H9 (cell line): Measurements from ENCODE around the gene PPP2R2B. TPM values are rescaled to one million over a fixed set of nuclear protein-coding genes. Genes with fewer than 3 reads are reported as not detected.

Experiments
- DNase-seq: peaks from one replicate; pipeline ENCODE4 v3.0.0-alpha.2; 2017
- H2AFZ ChIP-seq: one replicate; pipeline ENCODE4 v1.6.1; 2013; ENCODE audit warnings: mild to moderate bottlenecking, low read length, control low read depth, moderate library complexity
- H2AK5ac ChIP-seq: 2 replicates; pipeline ENCODE4 v1.6.1; 2013; ENCODE audit warnings: low read length, control low read depth, mixed read lengths; ENCODE audit not compliant: insufficient read length
- H2BK120ac ChIP-seq: one replicate; pipeline ENCODE4 v1.6.1; 2013; ENCODE audit warnings: low read depth, mild to moderate bottlenecking, low read length, control low read depth, inconsistent platforms; ENCODE audit not compliant: poor library complexity, severe bottlenecking
- H2BK12ac ChIP-seq: 2 replicates; pipeline ENCODE4 v1.6.1; 2013; ENCODE audit warnings: low read length, control low read depth, mixed read lengths, low read depth; ENCODE audit not compliant: insufficient read length
- H2BK15ac ChIP-seq: 2 replicates; pipeline ENCODE4 v1.6.1; 2013; ENCODE audit warnings: low read depth, low read length, control low read depth
- H2BK20ac ChIP-seq: one replicate; pipeline ENCODE4 v1.6.1; 2013; ENCODE audit warnings: low read depth, mild to moderate bottlenecking, low read length, control low read depth, inconsistent platforms; ENCODE audit not compliant: poor library complexity, severe bottlenecking
- H2BK5ac ChIP-seq: 2 replicates; pipeline ENCODE4 v1.6.1; 2013; ENCODE audit warnings: low read length, control low read depth, mixed read lengths; ENCODE audit not compliant: insufficient read length
- H3K14ac ChIP-seq: 2 replicates; pipeline ENCODE4 v1.6.1; 2013; ENCODE audit warnings: low read length, control low read depth; ENCODE audit not compliant: insufficient read depth
- H3K18ac ChIP-seq: 2 replicates; pipeline ENCODE4 v1.6.1; 2013; ENCODE audit warnings: low read depth, mild to moderate bottlenecking, mixed read lengths, low read length, control low read depth; ENCODE audit not compliant: insufficient read length
- H3K23ac ChIP-seq: 2 replicates; pipeline ENCODE4 v1.6.1; 2013; ENCODE audit warnings: low read length, control low read depth, mixed read lengths, low read depth; ENCODE audit not compliant: insufficient read length
- H3K23me2 ChIP-seq: 2 replicates; pipeline ENCODE4 v1.6.1; 2013; ENCODE audit warnings: low read depth, mild to moderate bottlenecking, mixed read lengths, low read length, control low read depth; ENCODE audit not compliant: insufficient read length, poor library complexity, severe bottlenecking
- H3K27ac ChIP-seq: 2 replicates; pipeline ENCODE4 v1.5.1; 2013; ENCODE audit warnings: low read length, control low read depth, mixed read lengths, low read depth; ENCODE audit not compliant: insufficient read length
- H3K27me3 ChIP-seq: 2 replicates; pipeline ENCODE4 v1.6.1; 2013; ENCODE audit warnings: low read length, control low read depth, inconsistent platforms; ENCODE audit not compliant: insufficient read depth
- H3K4ac ChIP-seq: 2 replicates; pipeline ENCODE4 v1.6.1; 2013; ENCODE audit warnings: low read depth, mild to moderate bottlenecking, control low read depth, inconsistent platforms, low read length, moderate library complexity
- H3K4me1 ChIP-seq: 2 replicates; pipeline ENCODE4 v1.6.1; 2013; ENCODE audit warnings: low read length, control low read depth, inconsistent platforms; ENCODE audit not compliant: insufficient read depth
- H3K4me2 ChIP-seq: 2 replicates; pipeline ENCODE4 v1.6.1; 2013; ENCODE audit warnings: low read length, control low read depth, mixed read lengths; ENCODE audit not compliant: insufficient read length, insufficient read depth
- H3K56ac ChIP-seq: 2 replicates; pipeline ENCODE4 v1.6.1; 2013; ENCODE audit warnings: low read depth, mild to moderate bottlenecking, mixed read lengths, low read length, control low read depth; ENCODE audit not compliant: insufficient read length
- H3K79me1 ChIP-seq: 2 replicates; pipeline ENCODE4 v1.6.1; 2013; ENCODE audit warnings: low read depth, mild to moderate bottlenecking, moderate library complexity, low read length, control low read depth, inconsistent platforms; ENCODE audit not compliant: insufficient read depth, poor library complexity, severe bottlenecking
- H3K79me2 ChIP-seq: 2 replicates; pipeline ENCODE4 v1.6.1; 2013; ENCODE audit warnings: low read length, control low read depth, inconsistent platforms; ENCODE audit not compliant: insufficient read depth
- H3K9ac ChIP-seq: 2 replicates; pipeline ENCODE4 v1.6.1; 2013; ENCODE audit warnings: low read length, control low read depth, mixed read lengths; ENCODE audit not compliant: insufficient read length; ENCODE audit errors: extremely low read depth
- H3K9me3 ChIP-seq: one replicate; pipeline ENCODE4 v1.6.1; 2013; ENCODE audit warnings: low read depth, low read length, inconsistent platforms; ENCODE audit not compliant: control insufficient read depth
- H3T11ph ChIP-seq: one replicate; pipeline ENCODE4 v1.6.1; 2013; ENCODE audit warnings: mild to moderate bottlenecking, low read length, control low read depth, inconsistent platforms
- H4K20me1 ChIP-seq: one replicate; pipeline ENCODE4 v1.6.1; 2013; ENCODE audit not compliant: control insufficient read depth, insufficient read length, insufficient read depth
- H4K5ac ChIP-seq: 2 replicates; pipeline ENCODE4 v1.6.1; 2013; ENCODE audit warnings: low read depth, mild to moderate bottlenecking, mixed read lengths, low read length, control low read depth; ENCODE audit not compliant: insufficient read length
- H4K8ac ChIP-seq: replicated peaks from 2 replicates; pipeline ENCODE4 v1.6.1; 2013; ENCODE audit warnings: low read length, control low read depth, mixed read lengths, low read depth; ENCODE audit not compliant: insufficient read length
- H4K91ac ChIP-seq: 2 replicates; pipeline ENCODE4 v1.6.1; 2013; ENCODE audit warnings: low read depth, mild to moderate bottlenecking, moderate library complexity, mixed read lengths, low read length, control low read depth; ENCODE audit not compliant: insufficient read length
- H3K27ac Mint-ChIP-seq, 3 experiments: 2 replicates in 2 of 3; 3 replicates in 1 of 3; pipeline ENCODE4 v1.8.0; 2020 to 2021; ENCODE audit warnings: mixed read lengths in 3 of 3, mild to moderate bottlenecking in 1 of 3, moderate library complexity in 1 of 3
- H3K27me3 Mint-ChIP-seq: 2 replicates; pipeline ENCODE4 v1.8.0; 2021; ENCODE audit warnings: low read depth, mild to moderate bottlenecking, moderate library complexity, mixed read lengths
- H3K36me3 Mint-ChIP-seq, 3 experiments: 2 replicates in 2 of 3; 3 replicates in 1 of 3; pipeline ENCODE4 v1.8.0; 2020 to 2021; ENCODE audit warnings: low read depth in 3 of 3, mixed read lengths in 3 of 3; ENCODE audit not compliant: insufficient read depth in 1 of 3
- H3K4me1 Mint-ChIP-seq, 2 experiments: 2 replicates each; pipeline ENCODE4 v1.8.0; 2020; ENCODE audit warnings: mixed read lengths in 2 of 2
- H3K4me3 Mint-ChIP-seq, 2 experiments: 2 replicates in 1 of 2; 3 replicates in 1 of 2; pipeline ENCODE4 v1.8.0; 2020 to 2021; ENCODE audit warnings: mild to moderate bottlenecking in 2 of 2, mixed read lengths in 2 of 2, moderate library complexity in 1 of 2
- H3K9me3 Mint-ChIP-seq, 2 experiments: 2 replicates in 1 of 2; 3 replicates in 1 of 2; pipeline ENCODE4 v1.8.0; 2020; ENCODE audit warnings: mild to moderate bottlenecking in 2 of 2, mixed read lengths in 2 of 2, moderate library complexity in 1 of 2
- CTCF ChIP-seq: fragments of 200-600 bp; sonication (generic); conservative IDR thresholded peaks from 3 replicates; pipeline ENCODE4 v1.8.0; 2021; ENCODE audit warnings: antibody characterized with exemption, mild to moderate bottlenecking
- WGBS: extraction: QIAGEN DNeasy Blood & Tissue Kit; methylation state at CpG from one replicate; pipeline ENCODE4 v1.1.7; 2013; ENCODE audit warnings: missing lambda C conversion rate, low lambda C conversion rate, mixed read lengths; ENCODE audit not compliant: insufficient read length; ENCODE audit errors: extremely low coverage; 5-methylcytosine and 5-hydroxymethylcytosine counted together
- total RNA-seq: library from RNA; stranded (reverse); gene quantifications from 2 replicates; pipeline ENCODE4 v1.2.1, GENCODE V29; 2021

The PPP2R2B gene
- total RNA-seq, 1 experiment from 2014 or later, result 14.3 TPM

GRCh38 chr5:146564007-146564762 is 314.4 kb downstream of the PPP2R2B start:
- no peak overlapping the region for H3K14ac ChIP-seq
- H3K9me3 ChIP-seq, result no peaks in the 10 kb centered on the region
- H3K27me3 Mint-ChIP-seq, result no peaks in the 10 kb centered on the region
- no peak overlapping the region for H3T11ph ChIP-seq
- H3K4ac ChIP-seq, result no peak overlapping the region
- H3K9me3 Mint-ChIP-seq, result peaks cover 0 to under 1% of the 10 kb centered on the region in 2 experiments; a peak in 2 of 5 replicates
- H3K36me3 Mint-ChIP-seq, result peaks cover 0 to 1% (median 0%) of the 10 kb centered on the region in 3 experiments; a peak in 1 of 7 replicates
- peaks cover 15% of the 10 kb centered on the region; the same call in 1 of the 2 replicates for H3K4me1 ChIP-seq
- H3K27ac Mint-ChIP-seq, result no peak overlapping the region
- no peaks in the 10 kb centered on the region for H3K79me2 ChIP-seq
- H3K4me1 Mint-ChIP-seq, result peaks cover 9 to 22% of the 10 kb centered on the region in 2 experiments
- no peak overlapping the region for H4K8ac ChIP-seq
- H3K9ac ChIP-seq, result no peak overlapping the region
- no peaks in the 10 kb centered on the region for H3K27me3 ChIP-seq
- H2BK20ac ChIP-seq, result no peak overlapping the region
- no peak overlapping the region for H2BK5ac ChIP-seq
- no peak overlapping the region for H2AK5ac ChIP-seq
- H3K4me3 Mint-ChIP-seq, result no peak overlapping the region
- no peak overlapping the region for H2BK12ac ChIP-seq
- no peak overlapping the region for H3K23ac ChIP-seq
- no peaks in the 10 kb centered on the region for H3K23me2 ChIP-seq
- no peaks in the 10 kb centered on the region for H3K79me1 ChIP-seq
- no peak overlapping the region for H2BK15ac ChIP-seq
- no peak overlapping the region for H4K91ac ChIP-seq
- no peak overlapping the region for H3K27ac ChIP-seq
- no peak for TF ChIP-seq CTCF
- no peaks in the 10 kb centered on the region for H4K20me1 ChIP-seq
- WGBS, result no CpG with 5 or more reads among the region's 2 CpGs
- no peak for DNase-seq
- no peak overlapping the region for H3K4me2 ChIP-seq
- H4K5ac ChIP-seq, result no peak overlapping the region
- H2BK120ac ChIP-seq, result no peak overlapping the region
- H3K18ac ChIP-seq, result no peak overlapping the region
- no peak overlapping the region for H2AFZ ChIP-seq
- H3K56ac ChIP-seq, result no peak overlapping the region
